K562 (cell line): ENCODE results near the gene ADAMTS1. TPM values are rescaled to one million over a fixed set of nuclear protein-coding genes. Genes with fewer than 3 reads are reported as not detected.

ENCODE experiments used
- ATAC-seq: fragments of 200-7000 bp; cut with Tn5 transposase; 3 replicates; pipeline ENCODE4 v1.9.1; 2020; ENCODE audit warnings: moderate library complexity
- BruUV-seq: library from RNA; stranded (reverse); fragments of 400-500 nt; replicated peaks from 2 replicates; lab custom pipeline; 2021; lab: Mats Ljungman, UMichigan
- CTCF ChIA-PET: fragments of 300-600 bp; formaldehyde crosslinking; extraction: SDS; loops from one replicate; lab custom pipeline; 2021; ENCODE audit warnings: low intra/inter-chr PET ratio; lab: Yijun Ruan, JAX
- POLR2A ChIA-PET: fragments of 300-600, 350-650 bp; sonication (Branson Sonifier 250); formaldehyde crosslinking; extraction: SDS; loops from one replicate; lab custom pipeline; 2021; ENCODE audit warnings: antibody characterized with exemption, inconsistent platforms; lab: Yijun Ruan, JAX
- DNase-seq, 4 experiments: peaks; one replicate each; pipeline versions ENCODE4 v3.0.0 to v3.0.0-alpha.2; 2011 to 2018; ENCODE audit warnings: low spot score in 3 of 4, mixed read lengths in 3 of 4; ENCODE audit errors: extremely low read depth in 1 of 4
- FAIRE-seq: peaks from 2 replicates; lab custom pipeline; 2011; peaks lifted over from hg19 to GRCh38; lab: Jason Lieb, UNC
- H2AFZ ChIP-seq: 2 replicates; pipeline ENCODE4 v1.6.0; 2011; ENCODE audit warnings: low read depth, low read length, control low read depth, inconsistent platforms
- H3K27ac ChIP-seq: fragments of 200-600 bp; 3 replicates; pipeline ENCODE4 v1.8.0; 2011; ENCODE audit warnings: low read depth, mild to moderate bottlenecking, control low read depth, inconsistent platforms, low read length, moderate library complexity, mixed read lengths; ENCODE audit errors: extremely low read depth
- H3K27me3 ChIP-seq, 2 experiments: fragments of 300-600 bp in 1 of 2; 2 replicates in 1 of 2; 3 replicates in 1 of 2; pipeline versions ENCODE4 v1.6.0 to v1.8.0; 2011; ENCODE audit warnings: inconsistent platforms in 2 of 2, low read length in 2 of 2, mild to moderate bottlenecking in 1 of 2, mixed read lengths in 1 of 2, moderate library complexity in 1 of 2; ENCODE audit not compliant: control insufficient read depth in 2 of 2, insufficient read depth in 2 of 2
- H3K36me3 ChIP-seq: fragments of 300-600 bp; 3 replicates; pipeline ENCODE4 v1.8.0; 2011; ENCODE audit warnings: mild to moderate bottlenecking, low read length, inconsistent platforms; ENCODE audit not compliant: control insufficient read depth, insufficient read depth
- H3K4me1 ChIP-seq, 2 experiments: fragments of 200-600 bp in 1 of 2; replicated peaks in 1 of 2; 2 replicates in 1 of 2; 3 replicates in 1 of 2; pipeline versions ENCODE4 v1.5.1 to v1.8.0; 2011; ENCODE audit warnings: inconsistent platforms in 2 of 2, low read length in 2 of 2, mild to moderate bottlenecking in 1 of 2, mixed read lengths in 1 of 2, moderate library complexity in 1 of 2; ENCODE audit not compliant: control insufficient read depth in 2 of 2, insufficient read depth in 2 of 2
- H3K4me2 ChIP-seq: 2 replicates; pipeline ENCODE4 v1.6.1; 2011; ENCODE audit warnings: low read length, control low read depth, inconsistent platforms, mixed read lengths; ENCODE audit not compliant: insufficient read depth
- H3K4me3 ChIP-seq: fragments of 200-600 bp; sonication (generic), shearing (Covaris generic); 2 replicates; pipeline ENCODE4 v1.5.1; 2016; ENCODE audit warnings: control low read depth, inconsistent platforms
- H3K79me2 ChIP-seq: fragments of 200-600 bp; 3 replicates; pipeline ENCODE4 v1.8.0; 2011; ENCODE audit warnings: low read length, inconsistent platforms; ENCODE audit not compliant: control insufficient read depth, insufficient read depth
- H3K9ac ChIP-seq, 2 experiments: 2 replicates each; pipeline versions ENCODE4 v1.6.0 to v1.6.1; 2011; ENCODE audit warnings: low read depth in 2 of 2, low read length in 2 of 2, control low read depth in 1 of 2, inconsistent platforms in 1 of 2, mild to moderate bottlenecking in 1 of 2, mixed read lengths in 1 of 2; ENCODE audit not compliant: insufficient read depth in 1 of 2
- H3K9me1 ChIP-seq: one replicate; pipeline ENCODE4 v1.6.0; 2011; ENCODE audit warnings: inconsistent platforms, mild to moderate bottlenecking, low read length, moderate library complexity; ENCODE audit not compliant: control insufficient read depth, insufficient read depth
- H3K9me3 ChIP-seq: replicated peaks from 2 replicates; pipeline ENCODE4 v1.5.1; 2011; ENCODE audit warnings: low read depth, low read length, inconsistent platforms; ENCODE audit not compliant: control insufficient read depth, insufficient read depth
- H4K20me1 ChIP-seq: replicated peaks from 2 replicates; pipeline ENCODE4 v1.6.1; 2011; ENCODE audit warnings: low read length, inconsistent platforms, mixed read lengths; ENCODE audit not compliant: control insufficient read depth, insufficient read depth
- CSDE1 ChIP-seq, 2 experiments: fragments of 450-650 bp; IDR thresholded peaks; 2 replicates each; pipeline ENCODE4 v1.6.1; 2016; ENCODE audit warnings: mild to moderate bottlenecking in 1 of 2
- DNMT1 ChIP-seq: fragments of 450-650 bp; IDR thresholded peaks from 2 replicates; pipeline ENCODE4 v1.6.1; 2016; ENCODE audit warnings: antibody characterized with exemption, mild to moderate bottlenecking
- HCFC1 ChIP-seq: IDR thresholded peaks from 2 replicates; pipeline ENCODE4 v1.6.1; 2012; ENCODE audit warnings: low read depth, low read length, improper control_type of control experiment
- HDAC2 ChIP-seq: fragments of 450-650 bp; IDR thresholded peaks from 2 replicates; pipeline ENCODE4 v1.6.1; 2016; ENCODE audit warnings: mild to moderate bottlenecking
- HNRNPLL ChIP-seq: fragments of 200-400 bp; formaldehyde crosslinking; IDR thresholded peaks from 2 replicates; pipeline ENCODE4 v1.6.1; 2017; ENCODE audit warnings: low read length, low read depth, mild to moderate bottlenecking; ENCODE audit not compliant: poor library complexity, severe bottlenecking
- JUND ChIP-seq, 2 experiments: IDR thresholded peaks; 2 replicates in 1 of 2; 3 replicates in 1 of 2; pipeline ENCODE4 v1.6.1; 2011; ENCODE audit warnings: borderline replicate concordance in 2 of 2, low read depth in 2 of 2, low read length in 2 of 2, improper control_type of control experiment in 1 of 2, missing biosample characterization in 1 of 2, missing genetic modification characterization in 1 of 2, missing genetic modification reagents in 1 of 2
- KDM4B ChIP-seq, 2 experiments: fragments of 450-650 bp in 1 of 2; sonication (generic) in 1 of 2; IDR thresholded peaks; 2 replicates each; pipeline ENCODE4 v1.6.1; 2016 to 2017; ENCODE audit warnings: borderline replicate concordance in 2 of 2, antibody characterized with exemption in 1 of 2, low read depth in 1 of 2, mild to moderate bottlenecking in 1 of 2
- KLF13 ChIP-seq: fragments of 450-650 bp; IDR thresholded peaks from 2 replicates; pipeline ENCODE4 v1.6.1; 2016; ENCODE audit warnings: missing genetic modification characterization, low read depth, mild to moderate bottlenecking, missing compliant biosample characterization, moderate library complexity, borderline replicate concordance
- MCM5 ChIP-seq: fragments of 450-650 bp; IDR thresholded peaks from 2 replicates; pipeline ENCODE4 v1.6.1; 2016; ENCODE audit warnings: low read depth
- PHB ChIP-seq: fragments of 250-450 bp; sonication (Bioruptor Pico); IDR thresholded peaks from 2 replicates; pipeline ENCODE4 v1.5.0; 2021
- SIX5 ChIP-seq, 2 experiments: IDR thresholded peaks; 2 replicates each; pipeline ENCODE4 v1.6.1; 2011; ENCODE audit warnings: low read length in 2 of 2, borderline replicate concordance in 1 of 2, low read depth in 1 of 2, mild to moderate bottlenecking in 1 of 2, moderate library complexity in 1 of 2; ENCODE audit not compliant: insufficient read depth in 1 of 2
- TEAD1 ChIP-seq, 2 experiments: fragments of 450-650 bp in 1 of 2; sonication (generic) in 1 of 2; formaldehyde crosslinking; IDR thresholded peaks; 2 replicates each; pipeline versions ENCODE4 v1.4.0 to v1.8.0; 2020 to 2022; ENCODE audit warnings: mild to moderate bottlenecking in 2 of 2, missing genetic modification reagents in 1 of 2
- TFAM ChIP-seq: fragments of 250-450 bp; sonication (Bioruptor Pico); conservative IDR thresholded peaks from 2 replicates; pipeline ENCODE4 v1.5.0; 2021; ENCODE audit warnings: mild to moderate bottlenecking, moderate library complexity
- THRA ChIP-seq: fragments of 450-650 bp; IDR thresholded peaks from 2 replicates; pipeline ENCODE4 v1.6.1; 2017; ENCODE audit warnings: mild to moderate bottlenecking, moderate library complexity
- ZNF24 ChIP-seq: fragments of 450-650 bp; IDR thresholded peaks from 2 replicates; pipeline ENCODE4 v1.6.1; 2016
- ZNF609 ChIP-seq: sonication (generic); formaldehyde crosslinking; IDR thresholded peaks from 2 replicates; pipeline ENCODE4 v1.8.1; 2023; ENCODE audit warnings: missing genetic modification reagents, mild to moderate bottlenecking, borderline replicate concordance
- WGBS: fragments of 100-300 bp; shearing (Covaris generic); methylation state at CpG from one replicate; pipeline ENCODE4 v1.1.6; 2016; ENCODE audit warnings: low coverage, mixed read lengths; ENCODE audit not compliant: insufficient coverage; ENCODE audit errors: missing lambda C conversion rate; 5-methylcytosine and 5-hydroxymethylcytosine counted together
- in situ Hi-C: fragments of 300-500 bp; cut with MboI; formaldehyde crosslinking; loops from 4 replicates; pipeline ENCODE4 v1.15.0; 2018; ENCODE audit warnings: inconsistent platforms, mixed read lengths
- intact Hi-C: fragments of 100-400 bp; cut with micrococcal nuclease; formaldehyde crosslinking; loops from 2 replicates; pipeline ENCODE4 v1.14.2; 2022
- polyA plus RNA-seq, 8 experiments: library from polyadenylated mRNA; depleted of rRNA in 4 of 8; stranded (reverse) in 5 of 8; unstranded in 3 of 8; fragments of >200 nt; fragmentation: Nextera tagmentation in 2 of 8; fragmentation: Illumina TruSeq in 1 of 8; extraction: Ambion mirVana in 2 of 8; extraction: Trizol in 1 of 8; gene quantifications; 2 replicates each; pipeline versions ENCODE4 v1.2.1 to v1.2.3, GENCODE V29; 2011 to 2014; ENCODE audit warnings: inconsistent platforms in 1 of 8, missing spikeins in 1 of 8
- total RNA-seq, 7 experiments: library from RNA; depleted of rRNA in 6 of 7; stranded (reverse); fragments of >200 nt in 6 of 7; fragmentation: Illumina TruSeq in 2 of 7; extraction: Trizol in 2 of 7; gene quantifications; 2 replicates each; pipeline versions ENCODE4 v1.2.1 to v1.2.3, GENCODE V29; 2011 to 2021; ENCODE audit warnings: low replicate concordance in 1 of 7

ADAMTS1 gene
- total and polyA plus RNA-seq, 9 of the 15 experiments (the other 6 are each of a cell fraction or from before 2014, with no cell fraction given): 0.01 to 0.58 TPM; not detected in 7

- TF ChIP-seq HCFC1: no peak
- TF ChIP-seq ZNF24: no peak
- TF ChIP-seq TEAD1 (CRISPR knock-in tag; IDR thresholded peaks at IDR 0.05): no peak
- TF ChIP-seq HNRNPLL: no peak
These were observed 43.7 kb downstream of the ADAMTS1 start (continued) for GRCh38 chr21:26801498-26801897.

- H2AFZ ChIP-seq: no peak overlapping the region
- H3K27ac ChIP-seq: no peak overlapping the region
- POLR2A ChIA-PET: no interaction called here
- H4K20me1 ChIP-seq: no peaks in the 10 kb centered on the region
- no peak overlapping the region for H3K4me2 ChIP-seq
- H3K4me1 ChIP-seq: no peaks in the 10 kb centered on the region
- no TSS peak for BruUV-seq
- CTCF ChIA-PET: no interaction called here
- FAIRE-seq (no peak), DNase-seq (no peak), ATAC-seq (no peak)
- H3K79me2 ChIP-seq: no peaks in the 10 kb centered on the region
- in situ Hi-C loops (no loop called here), intact Hi-C loops (no loop called here)
- H3K9me3 ChIP-seq: no peaks in the 10 kb centered on the region; the same call in 1 of the 2 replicates
- no peak overlapping the region for H3K9ac ChIP-seq
- H3K4me3 ChIP-seq: no peak overlapping the region
- H3K9me1 ChIP-seq: no peaks in the 10 kb centered on the region
- H3K27me3 ChIP-seq: no peaks in the 10 kb centered on the region
- no peaks in the 10 kb centered on the region for H3K36me3 ChIP-seq
- TF ChIP-seq DNMT1: no peak
- no peak for TF ChIP-seq KDM4B (IDR thresholded peaks at IDR 0.05; ENCODE audit: borderline replicate concordance in 2 of 2, low read depth in 1 of 2)
- TF ChIP-seq KLF13 (tag): no peak
- TF ChIP-seq THRA: no peak
- no peak for TF ChIP-seq HDAC2
- no peak for TF ChIP-seq SIX5 (IDR thresholded peaks at IDR 0.05; ENCODE audit: borderline replicate concordance in 1 of 2, insufficient read depth in 1 of 2, low read depth in 1 of 2, low read length in 2 of 2)
- no peak for TF ChIP-seq MCM5
- TF ChIP-seq CSDE1 (IDR thresholded peaks at IDR 0.05): no peak
- no peak for TF ChIP-seq PHB (CRISPR knock-in tag)
- no peak for TF ChIP-seq JUND (IDR thresholded peaks at IDR 0.05; ENCODE audit: borderline replicate concordance, low read depth, low read length)
- TF ChIP-seq JUND (tag; IDR thresholded peaks at IDR 0.05; ENCODE audit: borderline replicate concordance, low read depth, low read length): no peak
- no peak for TF ChIP-seq ZNF609 (CRISPR knock-in tag)
- no peak for TF ChIP-seq TFAM (CRISPR knock-in tag)
- WGBS: 2% methylated on average over 9 of the region's 9 CpGs
These were observed 44.2 kb downstream of the ADAMTS1 start for GRCh38 chr21:26800970-26801431.
